Prostate gland (tissue), 2 donors: ENCODE measurements around the gene ROR1. TPM values are rescaled to one million over a fixed set of nuclear protein-coding genes. Genes with fewer than 3 reads are reported as not detected.

Source experiments
- DNase-seq: peaks from one replicate; pipeline ENCODE4 v3.0.0-alpha.2; 2019; ENCODE audit warnings: low spot score
- H3K27ac ChIP-seq, 2 donors: fragments of 200-600 bp; sonication (generic); 2 replicates each; pipeline ENCODE4 v1.5.1; 2017 to 2019
- H3K27me3 ChIP-seq: fragments of 200-600 bp; sonication (generic); replicated peaks from 2 replicates; pipeline ENCODE4 v1.5.1; 2019; ENCODE audit not compliant: insufficient read depth
- H3K36me3 ChIP-seq, 2 donors: fragments of 200-600 bp; sonication (generic); 1 replicate in 1 of 2; 2 replicates in 1 of 2; pipeline versions ENCODE4 v1.5.1 to v1.8.1; 2017 to 2019
- H3K4me1 ChIP-seq: fragments of 200-600 bp; sonication (generic); replicated peaks from 2 replicates; pipeline ENCODE4 v1.5.1; 2019
- H3K4me3 ChIP-seq, 2 donors: fragments of 200-600 bp; sonication (generic); 2 replicates each; pipeline ENCODE4 v1.5.1; 2017 to 2019
- H3K9me3 ChIP-seq: fragments of 200-600 bp; sonication (generic); 2 replicates; pipeline ENCODE4 v1.5.1; 2017
- CTCF ChIP-seq, 4 experiments: fragments of 200-600 bp in 2 of 4; fragments of 450-650 bp in 2 of 4; sonication (generic) in 2 of 4; IDR thresholded peaks; 1 replicate in 3 of 4; 2 replicates in 1 of 4; pipeline ENCODE4 v1.5.1; 2016 to 2019; ENCODE audit warnings: antibody characterized with exemption in 4 of 4, mild to moderate bottlenecking in 2 of 4, moderate library complexity in 2 of 4
- POLR2A ChIP-seq: fragments of 450-650 bp; IDR thresholded peaks from one replicate; pipeline ENCODE4 v1.6.1; 2016; ENCODE audit warnings: antibody characterized with exemption, mild to moderate bottlenecking
- POLR2AphosphoS5 ChIP-seq: sonication (generic); formaldehyde crosslinking; IDR thresholded peaks from one replicate; pipeline ENCODE4 v1.6.1; 2017; ENCODE audit warnings: antibody characterized with exemption
- WGBS: methylation state at CpG from one replicate; pipeline ENCODE4 v1.1.5; 2018; 5-methylcytosine and 5-hydroxymethylcytosine counted together
- intact Hi-C: fragments of 100-400 bp; cut with DNase I; formaldehyde crosslinking; loops from one replicate; pipeline ENCODE4 v1.14.2; 2022
- total RNA-seq, 2 donors: library from RNA; depleted of rRNA; stranded (reverse); fragments of >200 nt; gene quantifications; one replicate each; pipeline ENCODE4 v1.1.0, GENCODE V29; 2016

ROR1 gene
- total RNA-seq, 2 donors from 2014 or later, result 7.3 to 11.1 TPM

- no peak overlapping the region for H3K27ac ChIP-seq
- no peaks in the 10 kb centered on the region for H3K27me3 ChIP-seq
- no peaks in the 10 kb centered on the region for H3K36me3 ChIP-seq
- 56% methylated on average over 1 of the region's 1 CpG for WGBS
- intact Hi-C loops, result no loop called here
- H3K9me3 ChIP-seq, result no peaks in the 10 kb centered on the region
- no peak overlapping the region for H3K4me3 ChIP-seq
- no peak for TF ChIP-seq CTCF (IDR thresholded peaks at IDR 0.05)
- no peak for TF ChIP-seq POLR2A
- no peak for TF ChIP-seq POLR2AphosphoS5
- H3K4me1 ChIP-seq, result no peaks in the 10 kb centered on the region
- DNase-seq, result no peak
Measured at GRCh38 chr1:64047549-64047996, 273.8 kb downstream of the ROR1 start.

- 87% methylated on average over 9 of the region's 9 CpGs for WGBS
- DNase-seq, result no peak
- H3K4me1 ChIP-seq, result no peaks in the 10 kb centered on the region
- no peak overlapping the region for H3K4me3 ChIP-seq
- intact Hi-C loops, result no loop called here
- H3K36me3 ChIP-seq, result no peaks in the 10 kb centered on the region
- no peaks in the 10 kb centered on the region for H3K27me3 ChIP-seq
- no peak overlapping the region for H3K27ac ChIP-seq
- H3K9me3 ChIP-seq, result no peaks in the 10 kb centered on the region
- TF ChIP-seq CTCF (IDR thresholded peaks at IDR 0.05) (no peak), POLR2A (no peak), POLR2AphosphoS5 (no peak)
Measured at GRCh38 chr1:64049900-64050540, 276.2 kb downstream of the ROR1 start.

GRCh38 chr1:64050601-64051000 is 276.8 kb downstream of the ROR1 start:
- Histone ChIP-seq H3K36me3 (no peaks in the 10 kb centered on the region), H3K27me3 (no peaks in the 10 kb centered on the region), H3K4me1 (no peaks in the 10 kb centered on the region), H3K27ac (no peak overlapping the region), H3K9me3 (no peaks in the 10 kb centered on the region), H3K4me3 (no peak overlapping the region)
- no peak for DNase-seq
- WGBS, result 77% methylated on average over 2 of the region's 2 CpGs
- TF ChIP-seq POLR2A, result no peak
- no peak for TF ChIP-seq CTCF (IDR thresholded peaks at IDR 0.05)
- TF ChIP-seq POLR2AphosphoS5, result no peak
- intact Hi-C loops, result no loop called here

- no peaks in the 10 kb centered on the region for H3K27me3 ChIP-seq
- H3K4me1 ChIP-seq, result no peaks in the 10 kb centered on the region
- H3K4me3 ChIP-seq, result no peak overlapping the region
- intact Hi-C loops, result no loop called here
- no peak overlapping the region for H3K27ac ChIP-seq
- TF ChIP-seq POLR2AphosphoS5 (no peak), POLR2A (no peak), CTCF (IDR thresholded peaks at IDR 0.05) (no peak)
- no peaks in the 10 kb centered on the region for H3K9me3 ChIP-seq
- H3K36me3 ChIP-seq, result no peaks in the 10 kb centered on the region
- DNase-seq, result no peak
Measured at GRCh38 chr1:64051796-64052195, 278.0 kb downstream of the ROR1 start.

- Histone ChIP-seq H3K36me3 (no peaks in the 10 kb centered on the region), H3K27ac (no peak overlapping the region), H3K4me1 (no peaks in the 10 kb centered on the region), H3K4me3 (no peak overlapping the region), H3K27me3 (no peaks in the 10 kb centered on the region), H3K9me3 (no peaks in the 10 kb centered on the region)
- DNase-seq, result no peak
- WGBS, result 79% methylated on average over 1 of the region's 1 CpG
- intact Hi-C loops, result no loop called here
- TF ChIP-seq POLR2AphosphoS5, result no peak
- no peak for TF ChIP-seq POLR2A
- no peak for TF ChIP-seq CTCF (IDR thresholded peaks at IDR 0.05)
Measured at GRCh38 chr1:64052777-64053176, 279.0 kb downstream of the ROR1 start.
